K562 (cell line): ENCODE results near the gene ZNF74. TPM values are rescaled to one million over a fixed set of nuclear protein-coding genes. Genes with fewer than 3 reads are reported as not detected.
A peak's percentile ranks its signal among the peaks of the same experiment; 100 is the strongest.

Experiments
- CBFA2T2 ChIP-seq: fragments of 450-650 bp; conservative IDR thresholded peaks from 2 replicates; pipeline ENCODE4 v1.6.1; 2017; ENCODE audit warnings: mild to moderate bottlenecking
- CBFB ChIP-seq: sonication (generic); formaldehyde crosslinking; IDR thresholded peaks from 2 replicates; pipeline ENCODE4 v1.4.0; 2020; ENCODE audit warnings: mild to moderate bottlenecking, missing genetic modification reagents
- DIDO1 ChIP-seq: fragments of 450-650 bp; IDR thresholded peaks from 2 replicates; pipeline ENCODE4 v1.6.1; 2016; ENCODE audit warnings: low read depth, missing biosample characterization, missing genetic modification characterization
- DNMT1 ChIP-seq: fragments of 450-650 bp; IDR thresholded peaks from 2 replicates; pipeline ENCODE4 v1.6.1; 2016; ENCODE audit warnings: antibody characterized with exemption, mild to moderate bottlenecking
- ELF1 ChIP-seq: fragments of 200-800 bp; sonication (Bioruptor generic); IDR thresholded peaks from 2 replicates; pipeline ENCODE4 v1.6.1; 2016; ENCODE audit warnings: missing genetic modification characterization, missing compliant biosample characterization
- KHSRP ChIP-seq: fragments of 450-650 bp; IDR thresholded peaks from 2 replicates; pipeline ENCODE4 v1.6.1; 2017
- L3MBTL2 ChIP-seq: fragments of 450-650 bp; IDR thresholded peaks from 2 replicates; pipeline ENCODE4 v1.6.1; 2016; ENCODE audit warnings: mild to moderate bottlenecking, moderate library complexity
- NR3C1 ChIP-seq: sonication (generic); formaldehyde crosslinking; IDR thresholded peaks from 2 replicates; pipeline ENCODE4 v1.8.1; 2022; ENCODE audit warnings: missing genetic modification reagents
- SMC3 ChIP-seq: conservative IDR thresholded peaks from 2 replicates; pipeline ENCODE4 v1.6.1; 2011; ENCODE audit warnings: low read depth, low read length, improper control_type of control experiment; ENCODE audit not compliant: insufficient read depth
- SREBF1 ChIP-seq: fragments of 150-350 bp; IDR thresholded peaks from 2 replicates; pipeline ENCODE4 v1.6.1; 2014; ENCODE audit warnings: antibody characterized with exemption, low read depth, low read length, borderline replicate concordance
- ZNF143 ChIP-seq: sonication (generic); formaldehyde crosslinking; IDR thresholded peaks from 2 replicates; pipeline ENCODE4 v1.9.0; 2022; ENCODE audit warnings: mild to moderate bottlenecking, missing genetic modification reagents
- ZNF584 ChIP-seq: fragments of 200-800 bp; sonication (Bioruptor generic); IDR thresholded peaks from 2 replicates; pipeline ENCODE4 v1.6.1; 2016; ENCODE audit warnings: low read depth, mild to moderate bottlenecking, missing genetic modification characterization, missing compliant biosample characterization
- ZNF586 ChIP-seq: fragments of 450-650 bp; formaldehyde crosslinking; conservative IDR thresholded peaks from 2 replicates; pipeline ENCODE4 v1.4.0; 2020; ENCODE audit warnings: mild to moderate bottlenecking, moderate library complexity
- ZSCAN29 ChIP-seq: fragments of 450-650 bp; IDR thresholded peaks from 2 replicates; pipeline ENCODE4 v1.6.1; 2017
- polyA plus RNA-seq, 8 experiments: library from polyadenylated mRNA; depleted of rRNA in 4 of 8; stranded (reverse) in 5 of 8; unstranded in 3 of 8; fragments of >200 nt; fragmentation: Nextera tagmentation in 2 of 8; fragmentation: Illumina TruSeq in 1 of 8; extraction: Ambion mirVana in 2 of 8; extraction: Trizol in 1 of 8; gene quantifications; 2 replicates each; pipeline versions ENCODE4 v1.2.1 to v1.2.3, GENCODE V29; 2011 to 2014; ENCODE audit warnings: inconsistent platforms in 1 of 8, missing spikeins in 1 of 8
- total RNA-seq, 7 experiments: library from RNA; depleted of rRNA in 6 of 7; stranded (reverse); fragments of >200 nt in 6 of 7; fragmentation: Illumina TruSeq in 2 of 7; extraction: Trizol in 2 of 7; gene quantifications; 2 replicates each; pipeline versions ENCODE4 v1.2.1 to v1.2.3, GENCODE V29; 2011 to 2021; ENCODE audit warnings: low replicate concordance in 1 of 7
- TF ChIP-seq, protein P1 (sequence below): sonication (generic); formaldehyde crosslinking; IDR thresholded peaks from 2 replicates; pipeline ENCODE4 v1.8.0; 2022; ENCODE audit warnings: mild to moderate bottlenecking, missing genetic modification reagents
- TF ChIP-seq, protein P2 (sequence below): fragments of 450-650 bp; formaldehyde crosslinking; IDR thresholded peaks from 2 replicates; pipeline ENCODE4 v1.4.0; 2022; ENCODE audit warnings: missing genetic modification characterization
- TF ChIP-seq, protein P3 (sequence below): fragments of 250-450 bp; sonication (Bioruptor Pico); IDR thresholded peaks from 2 replicates; pipeline ENCODE4 v1.4.0; 2020; ENCODE audit warnings: borderline replicate concordance
- TF ChIP-seq, protein P4 (sequence below): fragments of 250-450 bp; sonication (Bioruptor Pico); IDR thresholded peaks from 2 replicates; pipeline ENCODE4 v1.5.0; 2022; ENCODE audit warnings: mild to moderate bottlenecking
- TF ChIP-seq, protein P5 (sequence below): fragments of 250-450 bp; sonication (Bioruptor Pico); IDR thresholded peaks from 2 replicates; pipeline ENCODE4 v1.8.0; 2021; ENCODE audit warnings: mild to moderate bottlenecking, moderate library complexity
- TF ChIP-seq, protein P6 (sequence below): sonication (generic); formaldehyde crosslinking; IDR thresholded peaks from 2 replicates; pipeline ENCODE4 v1.8.1; 2022; ENCODE audit warnings: missing genetic modification reagents

ZNF74 gene
- total and polyA plus RNA-seq, 9 of the 15 experiments (the other 6 are each of a cell fraction or from before 2014, with no cell fraction given): 2.4 to 53.5 (median 31.5) TPM

DNA sequence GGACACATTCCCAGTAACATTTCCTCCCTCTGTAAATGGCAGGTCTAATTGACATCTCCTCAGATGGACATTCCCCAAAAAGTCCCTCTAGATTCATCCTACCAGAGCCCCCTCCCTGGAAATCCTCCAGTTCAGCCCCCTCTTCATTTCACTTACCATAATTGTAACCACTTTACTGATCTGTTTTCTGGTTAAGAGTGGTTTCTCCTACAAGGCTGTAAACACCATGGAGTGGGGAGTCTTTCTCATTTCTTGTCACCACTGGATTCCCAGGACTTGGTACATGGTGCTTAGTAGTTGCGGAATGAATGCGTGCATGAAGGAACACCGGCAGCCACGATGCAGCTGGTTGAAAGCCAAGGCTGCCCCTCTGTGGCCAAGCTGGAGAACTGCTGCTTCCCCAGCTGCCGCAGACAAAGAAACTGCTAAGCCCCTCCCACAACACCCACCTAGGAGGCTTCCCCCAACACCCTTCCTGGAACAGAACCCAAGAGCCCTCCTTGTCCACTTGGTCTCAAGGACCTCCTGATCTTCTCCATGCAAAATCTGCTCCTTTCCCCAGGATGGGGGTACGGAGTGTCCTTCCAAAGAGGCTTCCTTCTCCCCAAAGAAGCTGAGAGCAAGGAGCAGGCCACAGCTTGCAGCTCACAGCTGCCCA is 62.2 kb downstream of the ZNF74 start (continued):
- TF ChIP-seq, protein P1, sequence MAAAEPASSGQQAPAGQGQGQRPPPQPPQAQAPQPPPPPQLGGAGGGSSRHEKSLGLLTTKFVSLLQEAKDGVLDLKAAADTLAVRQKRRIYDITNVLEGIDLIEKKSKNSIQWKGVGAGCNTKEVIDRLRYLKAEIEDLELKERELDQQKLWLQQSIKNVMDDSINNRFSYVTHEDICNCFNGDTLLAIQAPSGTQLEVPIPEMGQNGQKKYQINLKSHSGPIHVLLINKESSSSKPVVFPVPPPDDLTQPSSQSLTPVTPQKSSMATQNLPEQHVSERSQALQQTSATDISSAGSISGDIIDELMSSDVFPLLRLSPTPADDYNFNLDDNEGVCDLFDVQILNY (CRISPR knock-in tag): peak; percentile 93; the same call in 1 of the 2 replicates
- TF ChIP-seq SMC3 (peak; percentile 100), L3MBTL2 (peak; percentile 87), SREBF1 (peak; percentile 84; the same call in 1 of the 2 replicates), ZNF143 (CRISPR knock-in tag) (no peak), DNMT1 (no peak), KHSRP (no peak), NR3C1 (no peak), CBFA2T2 (no peak), CBFB (CRISPR knock-in tag) (peak; percentile 18), DIDO1 (tag) (no peak), ZSCAN29 (no peak), ZNF584 (CRISPR knock-in tag) (no peak), ZNF586 (CRISPR knock-in tag) (0 out of 2 replicates have a peak, but pooled peaks have one; percentile 83), ELF1 (tag) (no peak)
- TF ChIP-seq, protein P2, sequence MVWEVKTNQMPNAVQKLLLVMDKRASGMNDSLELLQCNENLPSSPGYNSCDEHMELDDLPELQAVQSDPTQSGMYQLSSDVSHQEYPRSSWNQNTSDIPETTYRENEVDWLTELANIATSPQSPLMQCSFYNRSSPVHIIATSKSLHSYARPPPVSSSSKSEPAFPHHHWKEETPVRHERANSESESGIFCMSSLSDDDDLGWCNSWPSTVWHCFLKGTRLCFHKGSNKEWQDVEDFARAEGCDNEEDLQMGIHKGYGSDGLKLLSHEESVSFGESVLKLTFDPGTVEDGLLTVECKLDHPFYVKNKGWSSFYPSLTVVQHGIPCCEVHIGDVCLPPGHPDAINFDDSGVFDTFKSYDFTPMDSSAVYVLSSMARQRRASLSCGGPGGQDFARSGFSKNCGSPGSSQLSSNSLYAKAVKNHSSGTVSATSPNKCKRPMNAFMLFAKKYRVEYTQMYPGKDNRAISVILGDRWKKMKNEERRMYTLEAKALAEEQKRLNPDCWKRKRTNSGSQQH (CRISPR knock-in tag): peak; percentile 87; the same call in 1 of the 2 replicates
- TF ChIP-seq, protein P3, sequence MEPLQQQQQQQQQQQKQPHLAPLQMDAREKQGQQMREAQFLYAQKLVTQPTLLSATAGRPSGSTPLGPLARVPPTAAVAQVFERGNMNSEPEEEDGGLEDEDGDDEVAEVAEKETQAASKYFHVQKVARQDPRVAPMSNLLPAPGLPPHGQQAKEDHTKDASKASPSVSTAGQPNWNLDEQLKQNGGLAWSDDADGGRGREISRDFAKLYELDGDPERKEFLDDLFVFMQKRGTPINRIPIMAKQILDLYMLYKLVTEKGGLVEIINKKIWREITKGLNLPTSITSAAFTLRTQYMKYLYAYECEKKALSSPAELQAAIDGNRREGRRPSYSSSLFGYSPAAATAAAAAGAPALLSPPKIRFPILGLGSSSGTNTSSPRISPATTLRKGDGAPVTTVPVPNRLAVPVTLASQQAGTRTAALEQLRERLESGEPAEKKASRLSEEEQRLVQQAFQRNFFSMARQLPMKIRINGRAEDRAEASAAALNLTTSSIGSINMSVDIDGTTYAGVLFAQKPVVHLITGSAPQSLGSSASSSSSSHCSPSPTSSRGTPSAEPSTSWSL (CRISPR knock-in tag): no peak
- TF ChIP-seq, protein P4, sequence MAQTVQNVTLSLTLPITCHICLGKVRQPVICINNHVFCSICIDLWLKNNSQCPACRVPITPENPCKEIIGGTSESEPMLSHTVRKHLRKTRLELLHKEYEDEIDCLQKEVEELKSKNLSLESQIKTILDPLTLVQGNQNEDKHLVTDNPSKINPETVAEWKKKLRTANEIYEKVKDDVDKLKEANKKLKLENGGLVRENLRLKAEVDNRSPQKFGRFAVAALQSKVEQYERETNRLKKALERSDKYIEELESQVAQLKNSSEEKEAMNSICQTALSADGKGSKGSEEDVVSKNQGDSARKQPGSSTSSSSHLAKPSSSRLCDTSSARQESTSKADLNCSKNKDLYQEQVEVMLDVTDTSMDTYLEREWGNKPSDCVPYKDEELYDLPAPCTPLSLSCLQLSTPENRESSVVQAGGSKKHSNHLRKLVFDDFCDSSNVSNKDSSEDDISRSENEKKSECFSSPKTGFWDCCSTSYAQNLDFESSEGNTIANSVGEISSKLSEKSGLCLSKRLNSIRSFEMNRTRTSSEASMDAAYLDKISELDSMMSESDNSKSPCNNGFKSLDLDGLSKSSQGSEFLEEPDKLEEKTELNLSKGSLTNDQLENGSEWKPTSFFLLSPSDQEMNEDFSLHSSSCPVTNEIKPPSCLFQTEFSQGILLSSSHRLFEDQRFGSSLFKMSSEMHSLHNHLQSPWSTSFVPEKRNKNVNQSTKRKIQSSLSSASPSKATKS (CRISPR knock-in tag): no peak
- TF ChIP-seq, protein P5, sequence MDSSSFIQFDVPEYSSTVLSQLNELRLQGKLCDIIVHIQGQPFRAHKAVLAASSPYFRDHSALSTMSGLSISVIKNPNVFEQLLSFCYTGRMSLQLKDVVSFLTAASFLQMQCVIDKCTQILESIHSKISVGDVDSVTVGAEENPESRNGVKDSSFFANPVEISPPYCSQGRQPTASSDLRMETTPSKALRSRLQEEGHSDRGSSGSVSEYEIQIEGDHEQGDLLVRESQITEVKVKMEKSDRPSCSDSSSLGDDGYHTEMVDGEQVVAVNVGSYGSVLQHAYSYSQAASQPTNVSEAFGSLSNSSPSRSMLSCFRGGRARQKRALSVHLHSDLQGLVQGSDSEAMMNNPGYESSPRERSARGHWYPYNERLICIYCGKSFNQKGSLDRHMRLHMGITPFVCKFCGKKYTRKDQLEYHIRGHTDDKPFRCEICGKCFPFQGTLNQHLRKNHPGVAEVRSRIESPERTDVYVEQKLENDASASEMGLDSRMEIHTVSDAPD (CRISPR knock-in tag): no peak
- TF ChIP-seq, protein P6, sequence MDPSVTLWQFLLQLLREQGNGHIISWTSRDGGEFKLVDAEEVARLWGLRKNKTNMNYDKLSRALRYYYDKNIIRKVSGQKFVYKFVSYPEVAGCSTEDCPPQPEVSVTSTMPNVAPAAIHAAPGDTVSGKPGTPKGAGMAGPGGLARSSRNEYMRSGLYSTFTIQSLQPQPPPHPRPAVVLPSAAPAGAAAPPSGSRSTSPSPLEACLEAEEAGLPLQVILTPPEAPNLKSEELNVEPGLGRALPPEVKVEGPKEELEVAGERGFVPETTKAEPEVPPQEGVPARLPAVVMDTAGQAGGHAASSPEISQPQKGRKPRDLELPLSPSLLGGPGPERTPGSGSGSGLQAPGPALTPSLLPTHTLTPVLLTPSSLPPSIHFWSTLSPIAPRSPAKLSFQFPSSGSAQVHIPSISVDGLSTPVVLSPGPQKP: no peak
